Skeletal muscle satellite cell (primary cell): Measurements from ENCODE around the gene LCA5. TPM values are rescaled to one million over a fixed set of nuclear protein-coding genes. Genes with fewer than 3 reads are reported as not detected.

Source experiments
- small RNA-seq: library from RNA; depleted of rRNA; stranded (forward); fragments of <200 nt; gene quantifications from one replicate; pipeline ENCODE3, GENCODE V24; 2012

Gene LCA5

Small RNA genes within 50 kb of the gene (small RNA-seq; reads per million reads assigned to genes)
- gene DBIP1 = not detected
